Bronchial epithelial cell (primary cell): ENCODE data around the gene DGKI. TPM values are rescaled to one million over a fixed set of nuclear protein-coding genes. Genes with fewer than 3 reads are reported as not detected.

Experiments
- DNase-seq: peaks from one replicate; pipeline ENCODE4 v3.0.0-alpha.2; 2010; ENCODE audit warnings: low read depth
- FAIRE-seq: peaks from 2 replicates; lab custom pipeline; 2011; peaks lifted over from hg19 to GRCh38; lab: Jason Lieb, UNC
- H3K27me3 ChIP-seq: 2 replicates; pipeline ENCODE4 v1.5.1; 2011; ENCODE audit warnings: low read length; ENCODE audit not compliant: control insufficient read depth, insufficient read depth
- H3K36me3 ChIP-seq: 2 replicates; pipeline ENCODE4 v1.5.1; 2011; ENCODE audit warnings: low read length; ENCODE audit not compliant: control insufficient read depth, insufficient read depth
- H3K4me3 ChIP-seq: 2 replicates; pipeline ENCODE4 v1.5.1; 2011; ENCODE audit warnings: mild to moderate bottlenecking, low read depth, low read length, control low read depth
- total RNA-seq: library from RNA; depleted of rRNA; stranded (reverse); fragments of >200 nt; gene quantifications from 2 replicates; pipeline ENCODE4 v1.2.1, GENCODE V29; 2014
- TF ChIP-seq, protein P1 (sequence below): IDR thresholded peaks from 2 replicates; pipeline ENCODE4 v1.5.1; 2011; ENCODE audit warnings: mild to moderate bottlenecking, moderate library complexity, low read length, control low read depth, inconsistent platforms; ENCODE audit not compliant: insufficient read depth, severe bottlenecking

Gene DGKI
- total RNA-seq: under 0.01 and 0.38 TPM in 2 replicates

DNA sequence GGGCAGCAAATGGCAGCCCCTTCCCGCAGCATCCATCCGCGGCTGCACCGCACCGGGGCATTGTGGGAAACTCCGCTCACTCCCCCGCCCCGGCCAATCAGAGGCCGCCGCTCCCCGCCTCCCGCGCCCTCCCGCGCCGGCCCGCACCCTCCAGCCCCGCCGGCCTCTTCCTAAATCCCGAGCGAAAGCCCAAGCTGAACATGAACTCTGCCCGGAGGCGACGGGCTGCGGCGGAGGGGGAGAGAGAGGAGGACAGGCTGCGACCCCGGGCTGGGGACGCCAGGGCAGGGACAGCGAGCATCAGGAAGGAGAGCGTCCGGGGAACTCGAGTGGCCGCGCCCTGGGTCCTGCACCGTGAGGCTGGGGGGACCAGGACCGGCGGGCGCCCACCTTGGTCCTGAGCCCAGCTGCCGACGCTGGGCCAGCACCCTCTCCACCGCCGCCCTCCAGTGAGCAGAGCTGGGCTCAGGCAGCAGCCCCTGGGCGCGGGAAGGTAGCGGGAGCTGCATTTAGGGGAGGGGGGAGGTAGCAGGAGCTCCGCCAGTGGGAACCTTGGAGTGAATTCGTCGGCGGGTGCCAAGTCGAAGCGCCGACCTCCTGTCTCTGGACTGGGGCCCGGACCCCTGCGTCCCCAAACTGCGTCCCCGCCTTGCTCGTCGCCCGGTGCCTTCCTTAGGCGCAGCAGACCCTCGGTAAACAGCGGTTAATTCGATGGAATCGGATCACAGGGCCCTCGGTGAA, at the start of gene DGKI:
DGKI (minus strand) TSS at position 148 of the 741 bp plus-strand sequence.
- FAIRE-seq (no peak), DNase-seq (no peak)
- H3K36me3 ChIP-seq: no peaks in the 10 kb centered on the region
- H3K27me3 ChIP-seq: peaks cover 32% of the 10 kb centered on the region
- H3K4me3 ChIP-seq: peak within 1 kb of the TSS; percentile 17
- TF ChIP-seq, protein P1, sequence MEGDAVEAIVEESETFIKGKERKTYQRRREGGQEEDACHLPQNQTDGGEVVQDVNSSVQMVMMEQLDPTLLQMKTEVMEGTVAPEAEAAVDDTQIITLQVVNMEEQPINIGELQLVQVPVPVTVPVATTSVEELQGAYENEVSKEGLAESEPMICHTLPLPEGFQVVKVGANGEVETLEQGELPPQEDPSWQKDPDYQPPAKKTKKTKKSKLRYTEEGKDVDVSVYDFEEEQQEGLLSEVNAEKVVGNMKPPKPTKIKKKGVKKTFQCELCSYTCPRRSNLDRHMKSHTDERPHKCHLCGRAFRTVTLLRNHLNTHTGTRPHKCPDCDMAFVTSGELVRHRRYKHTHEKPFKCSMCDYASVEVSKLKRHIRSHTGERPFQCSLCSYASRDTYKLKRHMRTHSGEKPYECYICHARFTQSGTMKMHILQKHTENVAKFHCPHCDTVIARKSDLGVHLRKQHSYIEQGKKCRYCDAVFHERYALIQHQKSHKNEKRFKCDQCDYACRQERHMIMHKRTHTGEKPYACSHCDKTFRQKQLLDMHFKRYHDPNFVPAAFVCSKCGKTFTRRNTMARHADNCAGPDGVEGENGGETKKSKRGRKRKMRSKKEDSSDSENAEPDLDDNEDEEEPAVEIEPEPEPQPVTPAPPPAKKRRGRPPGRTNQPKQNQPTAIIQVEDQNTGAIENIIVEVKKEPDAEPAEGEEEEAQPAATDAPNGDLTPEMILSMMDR: no peak

DNA sequence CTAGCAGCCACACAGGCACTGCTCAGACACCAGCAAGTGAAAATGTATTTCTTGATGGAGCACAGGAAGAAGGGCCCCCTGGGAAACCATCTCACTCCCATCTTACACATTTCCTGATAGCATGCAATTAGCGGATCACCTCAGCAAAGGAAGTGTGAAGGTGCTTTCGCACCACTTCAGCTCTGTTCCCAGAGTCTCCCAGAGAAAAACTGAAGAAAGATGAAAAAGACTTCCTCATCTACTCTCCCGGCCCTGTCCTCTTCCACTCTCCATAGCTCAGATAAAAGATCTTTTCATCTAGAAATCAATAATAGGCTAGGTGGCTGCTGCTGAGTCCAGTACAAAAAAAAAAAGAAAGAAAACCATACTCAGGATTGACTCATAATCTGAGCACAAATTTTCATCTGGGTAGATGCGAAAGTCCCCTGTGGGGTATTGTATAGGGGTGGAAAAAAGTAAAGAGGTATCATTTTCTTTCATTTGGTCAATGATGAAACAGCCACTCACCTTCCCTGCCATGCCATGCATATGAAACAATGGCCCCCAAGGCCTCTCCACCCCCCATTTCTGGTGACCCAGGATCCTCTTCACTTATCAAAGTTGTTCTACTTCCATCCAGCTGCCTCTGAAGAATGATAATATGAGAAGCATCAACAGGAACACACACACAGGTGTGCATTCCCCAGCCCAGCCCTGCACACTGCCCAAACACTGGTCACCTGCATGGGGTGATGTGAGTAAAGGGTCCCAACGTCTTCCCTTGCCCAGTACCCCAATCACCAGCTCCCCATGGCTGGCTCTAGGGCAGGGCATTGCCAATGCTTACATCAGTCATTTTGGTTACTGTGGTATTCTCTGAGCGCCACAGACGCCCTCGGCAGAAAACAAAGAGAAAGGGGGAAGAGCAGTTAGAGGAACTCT, 48.8 kb upstream of the DGKI start:
- TF ChIP-seq, protein P1: no peak
- no peaks in the 10 kb centered on the region for H3K27me3 ChIP-seq
- no peak for FAIRE-seq
- no peak for DNase-seq
- no peak overlapping the region for H3K4me3 ChIP-seq
- H3K36me3 ChIP-seq: peaks cover 13% of the 10 kb centered on the region

DNA sequence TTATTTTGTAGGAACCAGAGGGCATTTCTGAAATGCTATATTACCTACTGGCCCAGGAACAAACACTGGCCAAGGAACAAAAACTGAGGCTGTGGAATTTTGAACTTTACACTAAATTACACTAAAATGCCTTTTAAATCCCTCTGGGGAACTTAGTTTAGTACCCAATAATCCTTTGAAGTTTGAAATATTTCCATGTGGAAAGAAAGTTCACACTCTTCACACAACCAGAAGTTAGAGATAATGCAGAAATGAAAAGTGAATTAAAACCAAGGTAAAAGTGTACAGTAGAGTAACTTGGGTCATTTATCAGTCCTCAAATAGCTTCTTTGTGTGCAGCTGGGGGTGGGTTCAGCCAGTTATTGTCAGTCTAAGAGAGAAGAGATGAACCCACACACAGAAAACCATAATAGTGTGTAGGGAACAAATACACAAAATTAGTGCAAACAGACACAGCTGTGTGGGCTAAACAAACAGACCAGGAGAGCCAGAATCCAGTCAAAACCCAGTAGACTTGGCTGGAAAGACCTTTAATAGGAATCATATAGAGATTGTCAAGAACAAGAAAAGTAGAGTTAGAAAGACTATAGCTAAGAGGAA, 46.5 kb upstream of the DGKI start:
- TF ChIP-seq, protein P1: no peak
- no peak for FAIRE-seq
- Histone ChIP-seq H3K36me3 (peaks cover 12% of the 10 kb centered on the region), H3K4me3 (no peak overlapping the region), H3K27me3 (no peaks in the 10 kb centered on the region)
- no peak for DNase-seq

DNA sequence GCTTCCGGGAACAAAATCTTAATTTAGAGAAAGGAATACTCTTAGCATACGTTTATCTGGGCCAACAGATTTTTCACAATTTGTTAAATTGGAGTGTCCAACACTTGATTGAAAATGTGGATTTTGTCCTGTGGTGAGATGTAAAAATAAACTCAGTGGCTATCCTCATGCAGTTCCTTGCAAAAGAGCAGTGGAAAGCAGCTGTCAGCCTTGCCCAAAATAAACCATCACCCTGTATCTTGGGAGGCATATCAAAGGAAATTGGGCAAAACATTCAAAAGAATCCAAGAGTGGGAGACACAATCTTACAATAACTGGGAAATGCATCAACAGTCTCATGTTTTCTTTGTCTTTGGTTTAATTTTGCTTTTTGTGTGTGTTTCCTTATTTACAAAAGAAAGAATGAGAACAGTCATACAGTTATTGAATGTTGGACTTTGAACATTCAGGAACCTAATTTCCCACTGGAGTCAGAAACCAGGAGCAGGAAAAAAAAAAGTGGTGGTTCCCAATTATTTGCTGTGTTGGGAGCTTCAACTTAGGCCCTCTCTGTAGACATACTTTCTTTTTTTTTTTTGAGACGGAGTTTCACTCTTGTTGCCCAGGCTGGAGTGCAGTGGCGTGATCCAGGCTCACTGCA, 44.4 kb upstream of the DGKI start:
- Histone ChIP-seq H3K27me3 (no peaks in the 10 kb centered on the region), H3K36me3 (peaks cover 12% of the 10 kb centered on the region), H3K4me3 (no peak overlapping the region)
- no peak for FAIRE-seq
- TF ChIP-seq, protein P1: no peak
- no peak for DNase-seq

DNA sequence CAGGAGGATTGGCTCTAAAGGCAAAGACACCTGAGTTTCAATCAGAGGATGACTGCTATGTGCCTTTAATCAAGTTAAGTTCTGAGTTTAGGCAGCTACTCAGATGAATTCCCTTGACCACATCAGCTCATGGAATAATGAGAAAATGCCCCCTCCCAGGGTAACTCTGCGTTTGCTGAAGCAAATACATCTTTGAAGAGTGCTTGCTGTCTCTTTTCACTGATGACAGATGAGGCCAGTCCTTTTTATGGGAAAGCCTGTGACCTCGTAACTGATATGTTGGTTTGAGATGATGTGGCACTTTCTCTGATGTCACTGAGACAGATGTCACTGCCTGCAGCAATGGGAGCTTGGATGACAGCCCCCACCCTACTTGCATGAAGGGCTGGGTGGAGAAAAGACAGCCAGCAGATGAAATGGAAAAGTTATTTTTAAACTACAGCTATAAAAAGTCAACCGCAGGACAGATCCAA, 43.7 kb upstream of the DGKI start:
- no peak overlapping the region for H3K4me3 ChIP-seq
- no peaks in the 10 kb centered on the region for H3K27me3 ChIP-seq
- FAIRE-seq (no peak), DNase-seq (no peak)
- TF ChIP-seq, protein P1: no peak
- peaks cover 5% of the 10 kb centered on the region for H3K36me3 ChIP-seq
